Large intestine (tissue), 3 donors: ENCODE measurements around the gene HHLA2. TPM values are rescaled to one million over a fixed set of nuclear protein-coding genes. Genes with fewer than 3 reads are reported as not detected.
A peak's percentile ranks its signal among the peaks of the same experiment; 100 is the strongest.

Experiments
- DNase-seq, 2 donors: peaks; one replicate each; pipeline versions ENCODE4 v3.0.0 to v3.0.0-alpha.2; 2013
- H3K27ac ChIP-seq: one replicate; pipeline ENCODE4 v1.5.1; 2013; ENCODE audit warnings: low read length
- H3K27me3 ChIP-seq: 2 replicates; pipeline ENCODE4 v1.6.1; 2013; ENCODE audit warnings: low read length; ENCODE audit not compliant: control insufficient read depth, insufficient read depth
- H3K36me3 ChIP-seq: 2 replicates; pipeline ENCODE4 v1.6.1; 2013; ENCODE audit warnings: low read length; ENCODE audit not compliant: control insufficient read depth, insufficient read depth
- H3K4me1 ChIP-seq: one replicate; pipeline ENCODE4 v1.6.1; 2013; ENCODE audit warnings: low read length; ENCODE audit not compliant: control insufficient read depth, insufficient read depth
- H3K4me3 ChIP-seq: one replicate; pipeline ENCODE4 v1.5.1; 2013; ENCODE audit warnings: low read length
- H3K9me3 ChIP-seq: one replicate; pipeline ENCODE4 v1.6.1; 2013; ENCODE audit warnings: mild to moderate bottlenecking, low read depth, low read length, moderate library complexity; ENCODE audit not compliant: control insufficient read depth
- WGBS: methylation state at CpG from one replicate; pipeline ENCODE4 v1.1.5; 2013; ENCODE audit warnings: low lambda C conversion rate; ENCODE audit not compliant: insufficient coverage; 5-methylcytosine and 5-hydroxymethylcytosine counted together
- polyA plus RNA-seq: library from polyadenylated mRNA; unstranded; fragments of 120-200 nt; gene quantifications from one replicate; pipeline ENCODE4 v1.2.1, GENCODE V29; 2013

Gene HHLA2
- polyA plus RNA-seq, 1 donor = 121 TPM

GRCh38 chr3:108406063-108406660 lies 109.8 kb downstream of the HHLA2 start:
- WGBS = 78% methylated on average over 3 of the region's 3 CpGs
- Histone ChIP-seq H3K4me1 (peaks cover 15% of the 10 kb centered on the region), H3K4me3 (no peak overlapping the region), H3K36me3 (no peaks in the 10 kb centered on the region), H3K9me3 (peaks cover 5% of the 10 kb centered on the region), H3K27ac (no peak overlapping the region), H3K27me3 (no peaks in the 10 kb centered on the region)
- no peak for DNase-seq

GRCh38 chr3:108406661-108407206 lies 110.4 kb downstream of the HHLA2 start:
- DNase-seq = peak; percentile 57 to 78
- Histone ChIP-seq H3K36me3 (no peaks in the 10 kb centered on the region), H3K4me1 (peaks cover 15% of the 10 kb centered on the region), H3K27me3 (no peaks in the 10 kb centered on the region), H3K4me3 (no peak overlapping the region), H3K9me3 (peaks cover 5% of the 10 kb centered on the region), H3K27ac (peak overlapping the region; percentile 45)
- no CpG with 5 or more reads among the region's 7 CpGs for WGBS

- no CpG with 5 or more reads among the region's 3 CpGs for WGBS
- H3K9me3 ChIP-seq = peaks cover 5% of the 10 kb centered on the region
- H3K27ac ChIP-seq = no peak overlapping the region
- H3K36me3 ChIP-seq = no peaks in the 10 kb centered on the region
- peaks cover 15% of the 10 kb centered on the region for H3K4me1 ChIP-seq
- H3K4me3 ChIP-seq = no peak overlapping the region
- DNase-seq = no peak
- no peaks in the 10 kb centered on the region for H3K27me3 ChIP-seq
Measured at GRCh38 chr3:108407886-108408285, 111.5 kb downstream of the HHLA2 start.

GRCh38 chr3:108408883-108409799 lies 112.8 kb downstream of the HHLA2 start:
- H3K36me3 ChIP-seq = no peaks in the 10 kb centered on the region
- peaks cover 12% of the 10 kb centered on the region for H3K4me1 ChIP-seq
- no peak overlapping the region for H3K4me3 ChIP-seq
- whole genome bisulfite sequencing = no CpG with 5 or more reads among the region's 7 CpGs
- peaks cover 5% of the 10 kb centered on the region for H3K9me3 ChIP-seq
- peak overlapping the region; percentile 9 for H3K27ac ChIP-seq
- no peaks in the 10 kb centered on the region for H3K27me3 ChIP-seq
- DNase-seq = peak; percentile 44 to 67

- WGBS = no CpG with 5 or more reads among the region's 4 CpGs
- Histone ChIP-seq H3K27ac (no peak overlapping the region), H3K9me3 (peaks cover 5% of the 10 kb centered on the region), H3K4me3 (no peak overlapping the region), H3K27me3 (no peaks in the 10 kb centered on the region), H3K36me3 (no peaks in the 10 kb centered on the region), H3K4me1 (peaks cover 12% of the 10 kb centered on the region)
- DNase-seq = no peak
Measured at GRCh38 chr3:108409800-108410178, 113.4 kb downstream of the HHLA2 start.

- Histone ChIP-seq H3K36me3 (no peaks in the 10 kb centered on the region), H3K27me3 (no peaks in the 10 kb centered on the region), H3K4me1 (peaks cover 12% of the 10 kb centered on the region), H3K4me3 (no peak overlapping the region), H3K9me3 (peaks cover 5% of the 10 kb centered on the region), H3K27ac (no peak overlapping the region)
- no CpG with 5 or more reads among the region's 11 CpGs for WGBS
- no peak for DNase-seq
Measured at GRCh38 chr3:108410531-108410984, 114.2 kb downstream of the HHLA2 start.

- Histone ChIP-seq H3K4me3 (no peak overlapping the region), H3K4me1 (peaks cover 7% of the 10 kb centered on the region), H3K36me3 (no peaks in the 10 kb centered on the region), H3K27ac (no peak overlapping the region), H3K9me3 (peaks cover 5% of the 10 kb centered on the region), H3K27me3 (no peaks in the 10 kb centered on the region)
- no peak for DNase-seq
- no CpG with 5 or more reads among the region's 6 CpGs for WGBS
Measured at GRCh38 chr3:108412121-108412750, 115.9 kb downstream of the HHLA2 start.

GRCh38 chr3:108414007-108414406 lies 117.7 kb downstream of the HHLA2 start:
- DNase-seq = no peak
- Histone ChIP-seq H3K4me3 (no peak overlapping the region), H3K27me3 (no peaks in the 10 kb centered on the region), H3K36me3 (no peaks in the 10 kb centered on the region), H3K9me3 (peaks cover 5% of the 10 kb centered on the region), H3K27ac (no peak overlapping the region), H3K4me1 (peaks cover under 1% of the 10 kb centered on the region)
- WGBS = 83% methylated on average over 1 of the region's 5 CpGs

- DNase-seq = no peak
- 60% methylated on average over 1 of the region's 3 CpGs for WGBS
- Histone ChIP-seq H3K9me3 (peaks cover 1% of the 10 kb centered on the region), H3K36me3 (no peaks in the 10 kb centered on the region), H3K4me3 (no peak overlapping the region), H3K4me1 (no peaks in the 10 kb centered on the region), H3K27ac (no peak overlapping the region), H3K27me3 (no peaks in the 10 kb centered on the region)
Measured at GRCh38 chr3:108415661-108416060, 119.3 kb downstream of the HHLA2 start.
